ENCODE results near the gene LUC7L2.
"Not testable (repeated sequence)": the region's sequence is repeated elsewhere in the genome, so short reads cannot be mapped to it uniquely, and the experiment has no call there.

GRCh38 chr7:139333443-139333842 is 26.3 kb upstream of the LUC7L2 start:
- TF ChIP-seq CTCF (IDR thresholded peaks at IDR 0.05; ENCODE audit: low read length); EZH2 (optimal IDR thresholded peaks at IDR 0.05; ENCODE audit: low read depth, low read length): not testable (repeated sequence)

Data from MM.1S (cell line).